Upper lobe of right lung (tissue), 1 donor: Measurements from ENCODE around the gene KRT2. TPM values are rescaled to one million over a fixed set of nuclear protein-coding genes. Genes with fewer than 3 reads are reported as not detected.

Source experiments
- ATAC-seq: fragments of 200-7000 bp; cut with Tn5 transposase; one replicate; pipeline ENCODE4 v1.9.1; 2020; ENCODE audit warnings: mild to moderate bottlenecking, moderate library complexity
- DNase-seq: peaks from one replicate; pipeline ENCODE4 v3.0.0-alpha.2; 2020
- H3K27ac ChIP-seq: fragments of 200-600 bp; one replicate; pipeline ENCODE4 v1.8.0; 2022
- H3K27me3 ChIP-seq: fragments of 200-600 bp; one replicate; pipeline ENCODE4 v1.8.0; 2022; ENCODE audit warnings: mild to moderate bottlenecking
- H3K36me3 ChIP-seq: fragments of 200-600 bp; one replicate; pipeline ENCODE4 v1.8.0; 2022
- H3K4me1 ChIP-seq: fragments of 200-600 bp; one replicate; pipeline ENCODE4 v1.8.0; 2022
- H3K4me3 ChIP-seq: fragments of 200-600 bp; one replicate; pipeline ENCODE4 v1.8.0; 2022; ENCODE audit warnings: mild to moderate bottlenecking
- H3K9me3 ChIP-seq: fragments of 200-600 bp; one replicate; pipeline ENCODE4 v1.8.0; 2022
- intact Hi-C: fragments of 100-400 bp; cut with DNase I; formaldehyde crosslinking; loops from one replicate; pipeline ENCODE4 v1.11.0; 2022
- total RNA-seq: library from RNA; stranded (reverse); fragmentation: NEBNext Ultra II Directional; extraction: Animal tissue kit (Norgen Biotek cat#: 25700); gene quantifications from one replicate; pipeline ENCODE4 v1.2.1, GENCODE V29; 2021
- TF ChIP-seq, protein P1 (sequence below): fragments of 200-600 bp; IDR thresholded peaks from one replicate; pipeline ENCODE4 v1.8.0; 2022; ENCODE audit warnings: antibody characterized with exemption
- donor health status: DM: no; HTN: yes; CAD: no; lungs with severe emphysema.

Gene KRT2
- total RNA-seq, 1 donor from 2014 or later = not detected

DNA sequence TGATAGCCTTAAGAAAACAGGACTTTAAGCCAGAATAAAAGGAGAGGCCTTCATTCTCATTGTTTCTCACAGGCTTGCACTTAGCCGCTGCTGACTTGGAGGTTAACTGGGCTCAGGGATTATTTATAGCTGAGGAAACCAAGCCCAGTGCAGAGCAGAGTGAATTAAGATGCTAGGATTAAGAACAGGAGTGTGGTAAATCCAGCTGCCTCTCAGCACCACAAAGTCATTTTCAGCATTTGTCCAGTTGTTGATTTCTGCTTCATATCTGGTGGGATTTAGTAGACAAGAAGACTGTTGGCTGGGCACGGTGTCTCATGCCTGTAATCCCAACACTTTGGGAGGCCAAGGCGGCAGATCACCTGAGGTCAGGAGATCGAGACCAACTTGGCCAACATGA is 19.4 kb downstream of the KRT2 start:
- TF ChIP-seq, protein P1, sequence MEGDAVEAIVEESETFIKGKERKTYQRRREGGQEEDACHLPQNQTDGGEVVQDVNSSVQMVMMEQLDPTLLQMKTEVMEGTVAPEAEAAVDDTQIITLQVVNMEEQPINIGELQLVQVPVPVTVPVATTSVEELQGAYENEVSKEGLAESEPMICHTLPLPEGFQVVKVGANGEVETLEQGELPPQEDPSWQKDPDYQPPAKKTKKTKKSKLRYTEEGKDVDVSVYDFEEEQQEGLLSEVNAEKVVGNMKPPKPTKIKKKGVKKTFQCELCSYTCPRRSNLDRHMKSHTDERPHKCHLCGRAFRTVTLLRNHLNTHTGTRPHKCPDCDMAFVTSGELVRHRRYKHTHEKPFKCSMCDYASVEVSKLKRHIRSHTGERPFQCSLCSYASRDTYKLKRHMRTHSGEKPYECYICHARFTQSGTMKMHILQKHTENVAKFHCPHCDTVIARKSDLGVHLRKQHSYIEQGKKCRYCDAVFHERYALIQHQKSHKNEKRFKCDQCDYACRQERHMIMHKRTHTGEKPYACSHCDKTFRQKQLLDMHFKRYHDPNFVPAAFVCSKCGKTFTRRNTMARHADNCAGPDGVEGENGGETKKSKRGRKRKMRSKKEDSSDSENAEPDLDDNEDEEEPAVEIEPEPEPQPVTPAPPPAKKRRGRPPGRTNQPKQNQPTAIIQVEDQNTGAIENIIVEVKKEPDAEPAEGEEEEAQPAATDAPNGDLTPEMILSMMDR = no peak
- peaks cover 6% of the 10 kb centered on the region for H3K27me3 ChIP-seq
- intact Hi-C loops = no loop called here
- H3K27ac ChIP-seq = no peak overlapping the region
- no peak overlapping the region for H3K4me3 ChIP-seq
- H3K4me1 ChIP-seq = no peaks in the 10 kb centered on the region
- H3K36me3 ChIP-seq = no peaks in the 10 kb centered on the region
- no peaks in the 10 kb centered on the region for H3K9me3 ChIP-seq
- no peak for ATAC-seq
- DNase-seq = no peak

DNA sequence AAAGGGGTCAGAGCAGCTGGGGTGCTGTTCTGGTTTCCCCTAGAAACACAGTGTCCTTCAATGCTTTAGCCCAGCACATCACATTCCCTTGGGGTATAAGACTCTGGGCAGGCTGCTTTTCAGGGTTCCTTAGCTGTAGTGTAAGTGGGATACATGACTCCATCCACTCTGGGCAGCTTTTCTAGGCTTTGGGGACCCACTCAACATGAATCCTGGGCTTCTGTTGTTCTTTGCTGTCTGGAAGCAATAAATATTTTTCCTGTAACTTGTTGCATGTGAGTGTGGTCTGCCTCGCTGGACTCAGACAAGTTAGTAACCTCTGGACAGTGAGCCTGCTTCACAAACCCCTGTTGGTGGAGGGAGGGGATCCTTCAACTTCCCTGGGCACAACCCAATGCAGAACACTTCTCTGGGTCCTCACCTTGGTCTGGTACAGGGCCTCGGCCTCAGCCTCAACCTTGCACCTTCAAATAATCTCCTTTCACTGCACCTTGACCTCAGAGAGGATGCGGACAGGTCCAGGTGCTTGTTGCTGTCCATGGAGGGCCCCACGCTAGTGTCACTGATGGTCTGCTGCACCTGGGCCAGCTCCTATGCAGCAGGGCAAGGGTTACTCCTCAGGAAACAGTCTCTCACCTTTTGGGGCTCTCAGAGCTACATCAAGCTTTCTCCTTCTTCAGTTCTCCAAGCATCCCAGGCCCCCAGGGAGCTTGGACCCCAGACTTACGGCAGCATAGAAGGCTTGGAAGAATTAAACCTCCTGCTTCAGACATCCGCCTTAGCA is 20.1 kb downstream of the KRT2 start:
- Histone ChIP-seq H3K9me3 (no peaks in the 10 kb centered on the region), H3K4me1 (no peaks in the 10 kb centered on the region), H3K4me3 (no peak overlapping the region), H3K27ac (no peak overlapping the region), H3K36me3 (no peaks in the 10 kb centered on the region), H3K27me3 (peaks cover 6% of the 10 kb centered on the region)
- no peak for ATAC-seq
- intact Hi-C loops = no loop called here
- no peak for DNase-seq
- TF ChIP-seq, protein P1 = no peak

DNA sequence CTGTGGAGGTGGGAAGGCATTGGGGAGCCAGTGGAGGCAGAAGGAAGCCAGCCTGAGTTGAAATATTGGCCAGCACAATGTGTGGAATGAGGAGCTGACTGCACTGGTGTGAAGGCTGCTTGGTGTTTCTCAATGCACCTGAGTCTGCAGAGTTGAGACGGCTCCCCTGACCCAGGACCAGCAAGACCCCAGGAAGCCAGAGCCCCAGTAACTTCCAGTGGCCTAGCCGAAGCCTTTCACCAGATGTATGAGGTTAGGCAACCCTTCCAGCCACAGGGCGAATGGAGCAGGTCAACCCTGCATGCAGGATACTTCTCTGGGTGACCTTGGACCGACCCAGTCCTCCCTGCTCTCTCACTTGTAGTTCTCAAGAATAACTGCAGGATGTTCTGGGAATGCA is 20.7 kb downstream of the KRT2 start:
- no peak for DNase-seq
- Histone ChIP-seq H3K27ac (no peak overlapping the region), H3K9me3 (no peaks in the 10 kb centered on the region), H3K27me3 (peaks cover 6% of the 10 kb centered on the region), H3K4me3 (no peak overlapping the region), H3K36me3 (no peaks in the 10 kb centered on the region), H3K4me1 (no peaks in the 10 kb centered on the region)
- intact Hi-C loops = no loop called here
- ATAC-seq = no peak
- TF ChIP-seq, protein P1 = no peak

DNA sequence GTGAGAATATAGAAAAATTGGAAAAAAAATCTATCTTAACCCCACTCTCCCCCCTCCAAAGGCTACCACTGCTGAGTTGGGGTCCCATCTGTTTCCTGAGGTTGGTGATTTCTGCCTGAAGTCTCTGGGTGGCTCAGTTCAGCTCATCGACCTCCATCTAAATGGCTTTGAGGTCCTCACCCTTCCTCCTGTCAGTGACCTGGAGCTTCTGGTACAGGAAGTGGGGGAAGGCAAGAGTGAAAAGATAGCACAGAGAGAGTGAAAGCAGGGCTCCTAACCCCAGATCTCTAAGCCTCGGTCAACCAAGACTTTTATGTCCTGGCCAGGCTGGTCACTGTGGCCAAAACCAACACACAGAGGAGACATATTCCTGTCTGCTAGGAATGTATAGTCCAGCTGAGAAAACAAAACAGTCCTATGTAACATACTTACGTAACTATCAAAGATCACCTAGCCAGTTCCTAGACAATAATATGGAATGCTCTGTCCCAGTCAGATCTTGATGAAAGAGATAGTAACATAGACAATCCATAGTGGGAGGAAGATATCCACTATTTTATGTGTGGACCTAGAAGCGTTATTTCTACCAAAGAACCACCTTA is 21.3 kb downstream of the KRT2 start:
- TF ChIP-seq, protein P1 = no peak
- intact Hi-C loops = no loop called here
- no peak for DNase-seq

DNA sequence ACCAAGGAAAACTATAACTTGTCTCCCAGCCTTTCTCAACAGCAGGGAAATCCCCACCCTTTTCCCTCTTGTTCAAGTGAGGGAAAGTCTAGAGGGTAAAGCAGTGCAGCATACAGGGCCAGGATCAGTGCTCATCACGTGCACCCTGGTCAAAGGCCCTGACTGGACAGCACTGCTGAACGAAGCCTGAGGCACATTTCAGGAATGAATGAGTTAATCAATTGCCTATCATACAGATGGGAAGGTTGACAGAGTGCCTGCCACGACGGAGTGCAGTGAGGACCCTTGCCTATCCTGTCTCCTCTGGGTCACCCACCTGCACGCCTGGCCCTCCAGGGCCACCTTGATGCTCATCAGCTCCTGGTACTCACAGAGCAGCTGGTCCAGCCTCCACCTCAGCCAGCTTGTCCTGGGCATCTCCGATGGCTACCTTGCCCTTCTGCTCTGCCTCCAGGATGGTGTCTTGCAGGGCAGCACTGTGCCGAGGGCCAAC is 22.0 kb downstream of the KRT2 start:
- Histone ChIP-seq H3K36me3 (no peaks in the 10 kb centered on the region), H3K4me3 (no peak overlapping the region), H3K27me3 (peaks cover 6% of the 10 kb centered on the region), H3K27ac (no peak overlapping the region), H3K4me1 (no peaks in the 10 kb centered on the region), H3K9me3 (no peaks in the 10 kb centered on the region)
- TF ChIP-seq, protein P1 = no peak
- no peak for ATAC-seq
- no peak for DNase-seq
- intact Hi-C loops = no loop called here

More for the DNA sequence above, 21.3 kb downstream of the KRT2 start:
- ATAC-seq = no peak
- no peaks in the 10 kb centered on the region for H3K9me3 ChIP-seq
- H3K27ac ChIP-seq = no peak overlapping the region
- H3K4me3 ChIP-seq = no peak overlapping the region
- H3K36me3 ChIP-seq = no peaks in the 10 kb centered on the region
- peaks cover 6% of the 10 kb centered on the region for H3K27me3 ChIP-seq
- no peaks in the 10 kb centered on the region for H3K4me1 ChIP-seq
